GM10248 (cell line): ENCODE data around the gene SLC2A6.

Source experiments
- CTCF ChIA-PET: fragments of 300-600 bp; sonication (Branson Sonifier 250); formaldehyde crosslinking; extraction: SDS; loops from one replicate; lab custom pipeline; 2021; ENCODE audit warnings: antibody characterized with exemption; lab: Yijun Ruan, JAX
- POLR2A ChIA-PET: fragments of 350-650 bp; sonication (Branson Sonifier 250); formaldehyde crosslinking; extraction: SDS; loops from one replicate; lab custom pipeline; 2020; ENCODE audit warnings: antibody characterized with exemption; lab: Yijun Ruan, JAX
- DNase-seq: peaks from one replicate; pipeline ENCODE4 v3.0.0; 2012; ENCODE audit errors: extremely low spot score
- TF ChIP-seq, protein P1 (sequence below): IDR thresholded peaks from 2 replicates; pipeline ENCODE4 v1.5.1; 2012; ENCODE audit warnings: mild to moderate bottlenecking, low read depth; ENCODE audit errors: extremely low read depth, missing control alignments, control extremely low read depth

The SLC2A6 gene

DNA sequence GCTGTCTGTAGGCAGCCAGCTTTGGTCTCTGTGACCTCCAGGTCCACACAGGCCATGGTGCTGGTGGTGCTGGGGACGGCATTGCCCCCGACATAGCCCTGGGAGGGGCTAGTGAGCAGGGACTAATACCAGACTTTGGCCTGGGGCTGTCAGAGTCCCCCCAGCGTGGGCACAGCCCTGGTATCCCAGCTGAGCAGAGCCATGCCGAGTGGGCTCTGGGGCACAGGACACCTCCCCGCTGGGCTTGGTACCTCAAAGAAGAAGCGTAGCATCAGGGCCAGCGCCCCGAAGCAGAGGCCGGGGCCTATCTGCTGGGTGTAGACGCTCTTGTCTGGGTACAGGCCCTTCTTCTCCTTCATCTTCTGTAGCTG lies 36.3 kb upstream of the SLC2A6 start:
- DNase-seq, result no peak
- POLR2A ChIA-PET, result interaction anchor here (0.5 kb wide), 1 partner anchor 941 kb away, joined by 4 read pairs; no protein-coding TSS in a partner anchor
- TF ChIP-seq, protein P1, sequence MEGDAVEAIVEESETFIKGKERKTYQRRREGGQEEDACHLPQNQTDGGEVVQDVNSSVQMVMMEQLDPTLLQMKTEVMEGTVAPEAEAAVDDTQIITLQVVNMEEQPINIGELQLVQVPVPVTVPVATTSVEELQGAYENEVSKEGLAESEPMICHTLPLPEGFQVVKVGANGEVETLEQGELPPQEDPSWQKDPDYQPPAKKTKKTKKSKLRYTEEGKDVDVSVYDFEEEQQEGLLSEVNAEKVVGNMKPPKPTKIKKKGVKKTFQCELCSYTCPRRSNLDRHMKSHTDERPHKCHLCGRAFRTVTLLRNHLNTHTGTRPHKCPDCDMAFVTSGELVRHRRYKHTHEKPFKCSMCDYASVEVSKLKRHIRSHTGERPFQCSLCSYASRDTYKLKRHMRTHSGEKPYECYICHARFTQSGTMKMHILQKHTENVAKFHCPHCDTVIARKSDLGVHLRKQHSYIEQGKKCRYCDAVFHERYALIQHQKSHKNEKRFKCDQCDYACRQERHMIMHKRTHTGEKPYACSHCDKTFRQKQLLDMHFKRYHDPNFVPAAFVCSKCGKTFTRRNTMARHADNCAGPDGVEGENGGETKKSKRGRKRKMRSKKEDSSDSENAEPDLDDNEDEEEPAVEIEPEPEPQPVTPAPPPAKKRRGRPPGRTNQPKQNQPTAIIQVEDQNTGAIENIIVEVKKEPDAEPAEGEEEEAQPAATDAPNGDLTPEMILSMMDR, result no peak
- CTCF ChIA-PET, result no interaction called here

DNA sequence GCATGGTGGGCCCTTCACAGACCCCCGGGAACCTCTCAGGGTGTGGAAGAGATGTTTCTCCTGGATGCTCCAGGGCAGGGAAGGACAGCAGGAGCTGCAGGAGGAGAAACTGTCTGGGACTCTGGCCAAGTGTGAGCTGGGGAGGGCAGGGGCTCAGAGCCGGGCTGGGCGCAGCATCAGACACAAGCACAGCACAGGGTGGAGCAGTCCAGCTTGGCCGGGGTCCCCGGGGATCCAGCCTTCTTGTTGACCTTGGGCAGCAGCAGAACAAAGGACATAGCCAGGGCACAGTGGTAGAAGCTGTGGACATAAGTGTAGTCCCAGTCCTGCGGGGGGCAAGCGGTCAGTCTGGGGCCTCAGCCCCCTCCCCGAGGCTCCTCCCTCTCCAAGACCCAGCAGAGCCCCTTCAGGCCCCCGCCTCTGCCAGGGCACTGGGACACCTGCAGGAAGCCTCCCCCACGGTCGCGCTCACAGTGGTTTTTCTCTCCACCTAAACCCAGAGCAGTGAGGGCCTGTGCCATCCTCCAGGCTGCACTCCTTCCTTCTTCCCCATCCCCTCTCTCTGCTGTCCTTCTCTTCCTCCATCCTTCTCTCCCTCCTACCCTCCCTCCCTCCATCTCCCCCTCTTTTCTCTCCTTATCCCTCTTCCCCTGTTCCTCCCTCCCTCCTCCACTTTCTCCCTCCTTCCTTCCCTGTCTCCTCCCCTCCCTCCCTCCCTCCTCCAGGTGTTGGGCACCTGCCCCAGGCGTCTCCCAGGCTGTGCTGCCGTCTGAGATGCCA lies 35.8 kb upstream of the SLC2A6 start:
- ChIA-PET CTCF (no interaction called here), POLR2A (interaction anchor here (0.5 kb wide), 1 partner anchor 942 kb away, joined by 4 read pairs; no protein-coding TSS in a partner anchor)
- TF ChIP-seq, protein P1, result no peak
- no peak for DNase-seq

DNA sequence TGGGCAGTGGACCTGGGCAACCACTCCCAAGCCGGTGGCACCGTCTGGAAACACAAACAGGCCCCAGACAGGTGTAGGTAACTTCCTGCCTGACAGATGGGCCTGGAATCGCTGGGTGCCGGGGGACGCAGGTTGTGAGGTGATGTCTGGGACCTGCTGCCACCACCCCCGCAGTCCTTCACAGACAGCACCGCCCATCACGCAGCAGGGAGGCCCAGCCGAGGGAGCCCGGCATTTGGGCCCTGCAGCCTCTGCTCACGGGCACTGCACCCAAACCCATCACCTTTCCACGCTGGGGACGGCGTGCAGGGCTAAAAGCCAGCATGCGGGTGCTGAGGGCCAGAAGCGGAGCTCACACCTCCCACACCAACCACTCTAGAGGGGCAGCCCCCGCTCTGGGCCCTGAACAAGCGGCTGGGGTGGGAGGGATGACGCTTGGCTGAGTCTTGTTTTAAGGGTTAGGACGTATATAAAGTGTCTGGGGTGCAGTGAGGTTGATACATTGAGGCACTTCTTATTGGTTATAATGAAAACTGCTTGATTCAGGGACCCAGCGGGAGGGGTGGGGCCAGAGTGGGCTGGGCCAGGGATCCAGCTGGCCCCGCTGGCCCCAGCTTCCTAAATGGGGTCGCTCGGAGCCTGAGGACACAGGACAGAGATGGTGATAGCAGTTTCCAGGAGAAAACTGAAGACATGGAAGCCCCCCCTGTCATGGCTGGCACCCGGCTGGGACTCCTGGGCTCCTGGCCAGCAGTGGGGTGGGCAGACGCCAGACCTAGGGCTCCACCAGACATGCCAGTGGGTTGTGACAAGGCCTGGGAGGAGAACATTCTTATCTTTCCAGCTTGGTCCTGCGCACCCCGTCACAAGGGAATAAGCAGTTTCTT lies 34.6 kb upstream of the SLC2A6 start:
- DNase-seq, result no peak
- ChIA-PET POLR2A (no interaction called here), CTCF (no interaction called here)
- TF ChIP-seq, protein P1, result no peak

DNA sequence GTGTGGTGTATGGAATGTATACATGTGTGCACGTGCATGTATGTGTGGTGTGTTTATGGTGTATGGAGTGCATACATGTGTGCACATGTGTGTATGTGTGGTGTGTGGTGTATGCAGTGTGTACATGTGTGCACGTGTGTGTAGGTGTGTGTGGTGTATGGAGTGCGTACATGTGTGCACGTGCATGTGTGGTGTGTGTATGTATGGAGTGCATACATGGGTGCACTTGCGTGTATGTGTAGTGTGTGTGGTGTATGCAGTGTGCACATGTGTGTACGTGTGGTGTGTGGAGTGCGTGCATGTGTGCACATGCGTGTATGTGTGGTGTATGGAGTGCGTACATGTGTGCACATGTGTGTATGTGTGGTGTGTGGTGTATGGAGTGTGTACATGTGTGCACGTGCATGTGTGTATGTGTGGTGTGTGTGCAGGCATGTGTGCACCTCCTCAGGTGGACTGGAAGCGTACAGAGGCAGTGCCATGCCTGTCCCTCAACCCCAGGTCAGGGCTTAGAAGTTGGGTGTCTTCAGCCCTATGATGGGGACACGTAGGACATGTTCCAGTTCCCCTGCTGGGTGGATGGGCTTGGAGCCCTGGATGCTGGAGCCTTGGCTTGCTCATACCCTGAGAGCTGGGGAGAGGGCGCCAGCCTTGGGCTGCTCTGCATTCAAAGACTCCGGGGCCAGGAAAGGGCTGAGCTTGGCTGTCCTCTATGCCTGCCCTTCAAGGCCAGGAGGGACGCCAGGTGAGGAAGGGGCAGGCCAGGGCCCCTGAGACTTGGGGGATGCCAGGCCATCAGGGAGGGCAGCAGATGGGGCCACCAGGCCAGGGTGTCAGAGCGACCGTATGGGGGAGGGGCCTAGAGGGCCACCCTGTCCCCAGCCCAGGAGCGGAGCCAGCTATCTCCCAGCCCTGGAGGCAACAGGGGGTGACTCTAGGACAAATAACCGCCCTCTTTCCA lies 33.6 kb upstream of the SLC2A6 start:
- no peak for DNase-seq
- TF ChIP-seq, protein P1, result no peak
- POLR2A ChIA-PET, result no interaction called here
- CTCF ChIA-PET, result no interaction called here

DNA sequence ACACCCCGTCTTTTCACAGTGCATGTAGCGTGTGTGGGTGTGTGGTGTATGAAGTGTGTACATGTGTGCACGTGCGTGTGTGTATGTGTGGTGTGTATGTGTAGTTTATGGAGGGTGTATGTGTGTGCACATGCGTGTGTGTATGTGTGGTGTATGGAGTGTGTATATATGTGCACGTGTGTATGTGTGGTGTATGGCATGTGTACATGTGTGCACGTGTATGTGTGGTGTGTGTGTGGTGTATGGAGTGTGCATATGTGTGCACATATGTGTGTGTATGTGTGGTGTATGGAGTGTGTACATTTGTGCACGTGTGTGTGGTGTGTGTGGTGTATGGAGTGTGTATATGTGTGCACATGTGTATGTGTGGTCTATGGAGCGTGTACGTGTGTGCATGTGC lies 32.7 kb upstream of the SLC2A6 start:
- no peak for DNase-seq
- TF ChIP-seq, protein P1, result no peak
- ChIA-PET CTCF (no interaction called here), POLR2A (no interaction called here)

DNA sequence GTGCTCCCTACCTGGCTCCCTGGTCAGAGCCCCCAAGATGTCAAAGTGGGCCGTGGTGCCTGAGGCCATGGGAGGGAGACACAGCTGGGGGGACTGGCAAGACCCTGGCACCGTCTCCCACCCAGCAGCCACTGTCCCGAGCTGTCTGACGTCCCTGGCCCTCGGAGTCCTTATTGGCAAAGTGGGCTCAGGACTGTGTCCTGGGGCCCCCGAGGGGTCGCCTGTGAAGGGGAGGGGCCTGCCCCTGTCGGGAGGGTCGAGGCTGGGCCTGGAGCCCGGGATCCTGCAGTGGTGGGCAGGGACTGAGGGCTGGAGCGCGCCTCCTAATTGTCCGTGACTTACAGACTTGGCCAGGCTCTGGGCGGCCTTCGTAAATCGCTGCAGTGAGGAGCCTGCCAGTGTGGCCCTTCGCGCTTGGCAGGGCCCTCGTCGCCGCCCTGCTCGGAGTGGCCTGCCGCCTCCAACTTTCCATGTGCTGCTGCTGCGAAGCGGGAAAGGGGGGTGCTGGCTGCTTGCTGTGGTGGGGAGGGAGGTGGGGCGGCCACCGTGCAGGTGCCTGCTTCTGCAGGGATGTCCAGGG lies 32.1 kb upstream of the SLC2A6 start:
- CTCF ChIA-PET, result no interaction called here
- POLR2A ChIA-PET, result no interaction called here
- TF ChIP-seq, protein P1, result no peak
- no peak for DNase-seq
